Renal cortex interstitium (tissue), 11 donors: ENCODE results near the gene PRDM16. TPM values are rescaled to one million over a fixed set of nuclear protein-coding genes. Genes with fewer than 3 reads are reported as not detected.
"Not testable (repeated sequence)": the region's sequence is repeated elsewhere in the genome, so short reads cannot be mapped to it uniquely, and the experiment has no call there.

ENCODE experiments used
- DNase-seq, 11 donors: peaks; one replicate each; pipeline ENCODE4 v3.0.0-alpha.2; 2013; ENCODE audit warnings: low read depth in 9 of 11, low spot score in 4 of 11; ENCODE audit errors: extremely low read depth in 1 of 11
- polyA plus RNA-seq, 3 donors: library from polyadenylated mRNA; unstranded; fragments of 120-200 nt; gene quantifications; one replicate each; pipeline ENCODE4 v1.2.1, GENCODE V29; 2013; ENCODE audit not compliant: insufficient read length in 3 of 3

The PRDM16 gene
- polyA plus RNA-seq, 3 donors: 5.8 to 14.6 (median 7.3) TPM

GRCh38 chr1:3282656-3283430, 213.8 kb downstream of the PRDM16 start:
- no peak for DNase-seq

GRCh38 chr1:3283849-3284248, 214.8 kb downstream of the PRDM16 start:
- DNase-seq: peak in 6 of 11 donors; percentile 12 to 22 (median 18)

GRCh38 chr1:3284691-3285090, 215.7 kb downstream of the PRDM16 start:
- no peak for DNase-seq

DNA sequence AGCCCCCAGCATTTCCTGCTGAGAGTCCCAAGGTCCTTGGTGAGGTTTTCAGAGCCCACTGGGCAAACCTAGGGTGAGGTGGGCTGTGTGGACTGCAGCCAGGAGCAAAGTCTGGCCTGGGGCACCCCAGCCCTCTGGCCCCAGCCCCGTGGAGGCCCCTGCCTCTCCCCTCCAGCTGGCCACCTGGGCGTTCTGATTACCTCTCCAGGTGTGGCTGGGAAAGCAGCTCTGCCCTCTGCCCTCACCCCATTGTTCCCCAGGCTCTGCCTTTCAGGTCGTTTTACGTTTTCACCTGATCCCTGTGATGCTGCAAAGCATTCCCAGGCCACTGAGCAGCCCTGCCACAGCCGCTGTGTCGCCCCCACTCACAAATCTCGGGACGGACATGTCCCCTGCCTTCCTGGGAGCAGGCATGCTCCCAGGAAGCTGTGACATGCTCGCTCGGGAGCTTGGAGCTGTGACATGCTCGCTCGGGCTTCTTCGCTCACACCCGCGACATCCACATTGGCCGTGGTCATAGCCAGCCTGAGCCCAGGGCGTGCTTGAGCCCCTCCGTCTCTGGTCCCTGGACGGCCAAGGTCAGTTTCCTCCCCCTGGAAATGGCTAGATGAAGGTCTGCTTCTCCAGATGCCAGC, 216.2 kb downstream of the PRDM16 start:
- no peak for DNase-seq

GRCh38 chr1:3287095-3287494, 218.1 kb downstream of the PRDM16 start:
- not testable (repeated sequence) for DNase-seq

DNA sequence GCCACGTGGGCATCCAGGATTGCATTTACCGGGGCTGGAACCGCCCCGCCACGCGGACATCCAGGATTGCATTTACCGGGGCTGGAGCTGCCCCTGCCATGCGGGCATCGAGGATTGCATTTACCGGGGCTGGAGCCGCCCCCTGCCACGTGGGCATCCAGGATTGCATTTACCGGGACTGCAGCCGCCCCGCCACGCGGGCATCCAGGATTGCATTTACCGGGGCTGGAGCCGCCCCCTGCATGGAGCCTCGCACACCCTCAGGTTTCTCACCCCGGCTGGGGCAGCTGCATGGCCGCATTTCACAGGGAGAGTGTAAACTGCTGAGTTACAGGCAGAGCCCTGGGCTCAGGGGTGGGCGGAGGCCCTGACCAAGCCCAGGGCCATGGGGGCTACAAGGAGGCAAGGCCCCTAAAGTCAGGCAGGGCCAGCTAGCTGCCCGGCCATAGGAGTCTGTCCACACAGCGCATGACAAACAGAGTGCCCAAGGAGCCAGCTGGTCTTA, 218.7 kb downstream of the PRDM16 start:
- no peak for DNase-seq

DNA sequence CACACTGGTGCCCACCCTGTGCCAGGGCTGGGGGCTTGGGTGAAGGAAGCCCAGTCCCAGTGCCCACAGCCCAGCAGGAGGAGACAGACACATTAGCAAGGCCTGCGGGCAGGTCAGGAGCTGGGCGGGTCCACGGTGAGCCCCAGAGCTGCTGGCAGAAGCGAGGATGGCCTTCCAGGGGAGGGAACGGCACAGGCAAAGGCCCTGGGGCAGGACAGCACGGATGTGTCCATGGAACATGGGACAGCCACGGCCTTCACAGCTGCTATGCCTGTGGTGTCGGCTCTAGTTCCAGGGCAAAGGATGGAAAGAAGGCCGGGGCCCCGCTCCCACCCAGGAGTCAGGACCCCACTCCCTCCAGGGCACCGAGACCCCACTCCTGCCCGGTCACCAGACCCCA, 220.5 kb downstream of the PRDM16 start:
- DNase-seq: no peak

GRCh38 chr1:3290438-3290837, 221.4 kb downstream of the PRDM16 start:
- DNase-seq: no peak

- DNase-seq: no peak
Measured at GRCh38 chr1:3290915-3291314, 221.9 kb downstream of the PRDM16 start.

DNA sequence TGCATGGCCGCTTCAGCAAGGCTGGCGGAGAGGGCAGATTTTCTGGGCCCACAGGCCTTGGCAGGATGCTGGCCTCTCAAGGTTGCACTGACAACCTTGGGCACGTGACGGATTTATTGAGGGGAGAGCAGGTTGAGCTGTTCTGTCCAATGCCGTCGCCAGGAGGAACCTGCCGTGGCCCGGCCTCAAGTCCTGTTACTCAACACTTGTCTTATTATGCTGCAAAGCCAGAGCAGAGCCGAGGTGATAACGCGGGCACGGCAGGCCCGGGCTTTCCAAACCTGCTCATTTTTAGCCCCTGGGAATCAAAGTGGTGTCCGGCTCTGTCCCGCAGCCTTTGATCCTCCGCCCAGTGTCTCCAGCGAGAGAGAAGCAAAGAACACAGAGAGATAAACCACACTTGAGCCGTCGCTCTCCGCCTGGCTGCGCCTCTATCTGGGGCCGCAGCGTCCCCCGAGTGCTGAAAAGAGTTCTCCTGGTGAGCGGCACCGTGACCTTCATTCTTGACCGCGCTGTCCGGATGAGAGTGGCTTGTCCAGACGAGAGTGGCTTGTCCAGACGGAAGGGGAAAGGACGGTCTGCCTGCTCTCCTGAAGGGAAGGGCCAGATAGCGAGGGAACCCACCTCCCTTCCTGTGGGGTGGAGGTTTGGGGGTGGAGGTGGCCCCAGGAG, 223.2 kb downstream of the PRDM16 start:
- DNase-seq: no peak

DNA sequence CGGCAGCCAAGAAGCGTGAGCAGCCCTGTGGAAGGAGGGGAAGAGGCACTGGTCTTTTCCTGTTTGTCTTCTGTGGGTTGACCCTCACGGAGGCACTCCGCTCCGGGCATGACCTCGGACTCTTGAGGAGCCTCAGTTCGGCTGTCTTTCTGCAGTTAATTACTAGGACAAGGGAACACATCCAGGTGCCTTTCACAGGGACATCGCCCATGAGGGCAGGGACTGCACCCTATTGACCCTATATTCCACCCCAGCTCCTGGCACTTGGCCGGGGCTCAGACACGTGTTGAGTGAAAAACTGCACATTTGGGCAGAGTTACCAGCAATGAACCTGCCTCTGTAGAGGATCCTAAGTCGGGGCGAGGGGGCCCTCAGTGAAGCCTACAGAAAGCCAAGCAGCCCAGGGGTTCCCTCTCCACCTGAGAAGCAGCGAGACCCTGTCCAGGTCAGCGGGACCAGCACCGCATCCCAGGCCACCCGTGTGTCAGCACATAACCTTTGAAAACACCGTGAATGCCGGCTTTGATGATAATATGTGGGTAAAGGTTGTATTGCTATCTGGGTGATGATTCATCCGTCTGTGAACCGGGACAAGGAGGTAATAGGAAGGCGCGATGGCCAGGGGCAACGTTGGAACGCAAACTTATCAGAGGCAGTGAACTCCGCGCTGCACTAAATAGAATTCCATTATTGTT, 224.0 kb downstream of the PRDM16 start:
- DNase-seq: no peak

- DNase-seq: no peak
Measured at GRCh38 chr1:3293563-3294080, 224.6 kb downstream of the PRDM16 start.

- DNase-seq: no peak
Measured at GRCh38 chr1:3294450-3294849, 225.4 kb downstream of the PRDM16 start.

DNA sequence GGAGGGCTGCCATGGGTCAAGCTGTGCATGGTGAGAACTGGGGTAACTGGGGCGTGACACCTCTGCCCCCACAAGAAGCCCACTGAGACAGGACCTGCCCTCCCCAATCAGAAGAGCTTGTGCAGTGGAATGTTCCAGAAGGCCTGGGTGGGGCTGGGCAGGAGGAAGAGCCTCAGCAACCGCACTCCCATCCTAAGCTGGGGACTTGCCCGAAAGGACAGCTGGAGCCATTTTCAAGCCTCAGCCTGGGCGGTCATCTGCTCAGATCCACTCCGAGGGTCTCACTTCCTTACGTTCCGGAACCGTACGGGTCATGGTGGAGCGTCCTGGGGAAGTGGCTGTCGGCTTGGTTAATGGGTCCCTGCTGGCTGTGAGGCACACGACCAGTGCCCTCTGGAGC, 226.8 kb downstream of the PRDM16 start:
- no peak for DNase-seq

DNA sequence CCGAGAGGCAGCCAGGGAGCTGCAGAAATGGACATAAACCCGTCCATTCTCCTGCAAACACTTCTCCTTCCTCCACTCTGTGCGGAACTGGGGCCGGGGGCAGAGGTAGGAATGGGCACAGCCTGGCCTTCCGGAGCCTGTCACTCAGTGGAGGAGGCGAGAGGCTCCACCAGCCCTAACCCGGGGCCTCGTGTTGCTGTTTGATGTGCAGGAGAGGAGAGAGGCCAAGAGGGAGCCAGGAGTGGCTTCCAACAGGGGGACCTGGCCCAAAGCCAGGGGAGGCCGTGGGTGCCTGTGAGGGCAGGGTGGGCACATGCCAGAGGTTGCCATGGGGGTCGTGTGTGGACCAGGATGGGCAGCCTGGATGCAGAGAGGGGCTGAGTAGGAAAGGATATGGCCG, 227.3 kb downstream of the PRDM16 start:
- no peak for DNase-seq

DNA sequence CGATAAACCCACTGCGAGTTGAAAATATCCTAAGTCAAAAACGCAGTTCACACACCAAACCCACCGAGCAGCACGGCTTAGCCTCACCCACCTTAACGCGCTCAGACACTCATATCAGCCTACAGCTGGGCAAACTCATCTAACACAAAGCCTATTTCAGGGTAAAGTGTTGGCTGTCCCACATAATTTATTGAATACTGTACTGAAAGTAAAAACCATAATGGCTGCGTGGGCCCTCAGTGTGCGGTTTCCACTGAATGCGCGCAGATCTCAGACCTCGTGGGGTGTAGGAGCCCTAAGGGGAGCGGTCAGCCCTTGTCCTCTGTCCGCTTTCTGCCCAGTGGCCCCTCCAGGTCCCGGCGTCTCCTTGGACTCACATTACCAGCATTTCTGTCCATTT, 227.8 kb downstream of the PRDM16 start:
- no peak for DNase-seq

DNA sequence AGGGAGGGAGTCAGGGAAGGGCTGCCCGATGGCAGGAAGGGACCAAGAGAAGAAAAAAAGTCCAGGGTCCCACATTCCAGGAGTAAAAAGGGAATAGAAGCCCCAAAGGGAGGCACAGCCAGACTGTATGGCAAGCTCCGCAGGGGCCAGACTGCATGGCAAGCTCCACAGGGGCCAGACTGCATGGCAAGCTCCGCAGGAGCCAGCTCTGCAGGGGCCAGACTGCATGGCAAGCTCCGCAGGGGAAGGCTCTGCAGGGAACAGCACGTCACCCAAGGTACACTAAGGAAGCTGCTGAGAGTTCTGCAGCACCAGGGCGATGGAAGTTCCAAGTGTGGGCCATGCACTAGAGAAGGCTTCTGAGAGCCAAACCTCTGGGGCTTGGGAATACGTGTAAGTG, 228.8 kb downstream of the PRDM16 start:
- DNase-seq: no peak

DNA sequence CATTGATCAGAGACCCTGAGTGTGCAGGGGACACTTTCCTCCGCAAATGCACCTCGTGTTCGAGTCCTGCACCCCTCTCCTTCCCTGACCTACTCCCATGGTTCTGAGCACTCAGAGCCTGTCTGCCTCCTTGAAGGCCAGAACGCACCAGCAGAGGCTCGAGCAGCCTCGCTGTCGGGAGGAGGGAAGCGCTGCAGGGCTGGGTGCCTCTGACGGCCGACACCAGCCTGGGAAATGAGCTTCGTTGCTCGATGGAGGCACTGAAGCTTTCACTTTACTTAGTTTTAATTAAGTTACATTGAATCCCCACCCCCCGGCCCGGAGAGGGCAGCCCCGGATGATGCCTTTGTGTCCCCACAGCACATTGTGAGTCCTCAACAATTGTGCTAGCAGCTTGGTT, 229.2 kb downstream of the PRDM16 start:
- DNase-seq: no peak

DNA sequence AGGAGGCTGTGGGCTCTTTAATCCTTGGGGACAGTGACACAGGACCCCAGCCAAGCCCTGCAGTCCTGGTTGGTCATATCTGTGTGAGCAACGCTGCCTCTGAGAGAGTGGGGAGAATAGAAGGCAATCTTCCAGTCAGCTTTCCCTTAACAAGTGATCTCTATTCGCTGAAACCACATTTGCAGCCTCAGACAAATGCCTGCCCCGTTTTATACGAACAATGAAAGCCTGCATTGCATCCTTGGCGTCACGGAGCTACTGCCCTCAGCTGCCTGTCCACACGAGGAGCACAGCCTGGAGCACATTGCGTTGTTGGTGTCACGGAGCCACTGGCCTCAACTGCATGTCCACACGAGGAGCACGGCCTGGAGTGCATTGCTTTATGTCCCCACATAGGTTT, 235.2 kb downstream of the PRDM16 start:
- no peak for DNase-seq
